Stomach smooth muscle (tissue), 2 donors: ENCODE results near the gene TRAP1.
A peak's percentile ranks its signal among the peaks of the same experiment; 100 is the strongest.

Experiments
- H3K27ac ChIP-seq: one replicate; pipeline ENCODE4 v1.7.0; 2013; ENCODE audit warnings: mild to moderate bottlenecking, low read length, inconsistent platforms
- H3K27me3 ChIP-seq, 2 donors: one replicate each; pipeline ENCODE4 v1.7.0; 2013; ENCODE audit warnings: low read length in 2 of 2; ENCODE audit not compliant: insufficient read depth in 2 of 2, control insufficient read depth in 1 of 2
- H3K36me3 ChIP-seq, 2 donors: one replicate each; pipeline ENCODE4 v1.7.0; 2013; ENCODE audit warnings: low read length in 2 of 2; ENCODE audit not compliant: control insufficient read depth in 2 of 2, insufficient read depth in 2 of 2
- H3K4me1 ChIP-seq: one replicate; pipeline ENCODE4 v1.7.0; 2013; ENCODE audit warnings: low read length; ENCODE audit not compliant: control insufficient read depth, insufficient read depth
- H3K4me3 ChIP-seq, 2 donors: one replicate each; pipeline ENCODE4 v1.7.0; 2013; ENCODE audit warnings: low read length in 2 of 2
- H3K9ac ChIP-seq, 2 donors: one replicate each; pipeline ENCODE4 v1.7.0; 2013; ENCODE audit warnings: low read length in 2 of 2, mild to moderate bottlenecking in 1 of 2
- H3K9me3 ChIP-seq, 2 donors: one replicate each; pipeline ENCODE4 v1.7.0; 2013; ENCODE audit warnings: low read length in 2 of 2; ENCODE audit not compliant: control insufficient read depth in 2 of 2
- donor health status: healthy.
- donor health status: Pancreatic carcinoma.

Gene TRAP1

GRCh38 chr16:3690980-3691720 lies 26.2 kb downstream of the TRAP1 start:
- Histone ChIP-seq H3K9ac (peak overlapping the region; percentile 7 to 73), H3K4me3 (peak overlapping the region; percentile 70 to 74), H3K4me1 (peaks cover 14% of the 10 kb centered on the region), H3K27me3 (no peaks in the 10 kb centered on the region), H3K27ac (peak overlapping the region; percentile 46), H3K9me3 (no peaks in the 10 kb centered on the region), H3K36me3 (peaks cover 4 to 17% of the 10 kb centered on the region in 2 donors)

GRCh38 chr16:3690470-3690928 lies 26.8 kb downstream of the TRAP1 start:
- Histone ChIP-seq H3K9ac (peak overlapping the region; percentile 7 to 73), H3K36me3 (peaks cover 11 to 23% of the 10 kb centered on the region in 2 donors), H3K4me3 (peak overlapping the region; percentile 70 to 74), H3K4me1 (peaks cover 14% of the 10 kb centered on the region), H3K27ac (peak overlapping the region; percentile 46), H3K9me3 (no peaks in the 10 kb centered on the region), H3K27me3 (no peaks in the 10 kb centered on the region)

DNA sequence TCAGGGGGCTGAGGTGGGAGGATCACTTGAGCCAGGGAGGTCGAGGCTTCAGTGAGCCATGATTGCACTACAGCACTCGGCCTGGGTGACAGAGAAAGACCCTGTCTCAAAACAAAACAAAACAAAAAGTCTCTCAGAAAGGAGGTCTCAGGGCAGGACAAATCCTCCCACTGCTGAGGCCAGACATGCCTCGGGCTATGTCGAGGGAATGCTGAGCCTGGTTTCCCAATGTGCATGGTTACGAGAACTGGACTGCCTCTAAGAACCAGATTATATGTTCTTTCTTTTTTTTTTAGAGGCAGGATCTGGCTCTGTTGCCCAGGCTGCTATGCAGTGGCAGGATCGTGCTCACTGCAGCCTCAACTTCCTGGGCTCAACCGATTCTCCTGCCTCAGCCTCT lies 27.6 kb downstream of the TRAP1 start:
- H3K27ac ChIP-seq = peak overlapping the region; percentile 46
- H3K4me3 ChIP-seq = no peak overlapping the region
- no peak overlapping the region for H3K9ac ChIP-seq
- peaks cover 14% of the 10 kb centered on the region for H3K4me1 ChIP-seq
- H3K9me3 ChIP-seq = no peaks in the 10 kb centered on the region
- H3K27me3 ChIP-seq = no peaks in the 10 kb centered on the region
- peaks cover 18 to 30% of the 10 kb centered on the region in 2 donors for H3K36me3 ChIP-seq

- no peaks in the 10 kb centered on the region for H3K27me3 ChIP-seq
- H3K9me3 ChIP-seq = no peaks in the 10 kb centered on the region
- H3K4me3 ChIP-seq = no peak overlapping the region
- no peak overlapping the region for H3K27ac ChIP-seq
- H3K36me3 ChIP-seq = peaks cover 20 to 28% of the 10 kb centered on the region in 2 donors
- H3K4me1 ChIP-seq = peaks cover 14% of the 10 kb centered on the region
- H3K9ac ChIP-seq = no peak overlapping the region
These were observed 29.5 kb downstream of the TRAP1 start for GRCh38 chr16:3687792-3688191.

DNA sequence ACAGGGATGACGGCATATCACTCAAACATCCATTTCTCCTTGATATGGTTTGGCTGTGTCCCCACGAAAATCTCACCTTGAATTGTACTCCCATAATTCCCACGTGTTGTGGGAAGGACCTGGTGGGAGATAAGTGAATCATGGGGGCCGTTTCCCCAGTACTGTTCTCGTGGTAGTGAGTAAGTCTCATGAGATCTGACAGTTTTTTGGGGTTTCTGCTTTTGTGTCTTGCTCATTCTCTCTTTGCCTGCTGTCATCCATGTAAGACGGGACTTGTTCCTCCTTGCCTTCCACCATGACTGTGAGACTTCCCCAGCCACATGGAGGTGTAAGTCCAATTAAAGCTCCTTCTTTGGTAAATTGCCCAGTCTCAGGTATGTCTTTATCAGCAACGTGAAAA lies 30.3 kb downstream of the TRAP1 start:
- H3K27me3 ChIP-seq = no peaks in the 10 kb centered on the region
- no peak overlapping the region for H3K9ac ChIP-seq
- H3K27ac ChIP-seq = no peak overlapping the region
- H3K4me1 ChIP-seq = peaks cover 14% of the 10 kb centered on the region
- no peaks in the 10 kb centered on the region for H3K9me3 ChIP-seq
- H3K36me3 ChIP-seq = peaks cover 20 to 30% of the 10 kb centered on the region in 2 donors
- H3K4me3 ChIP-seq = no peak overlapping the region

- H3K27ac ChIP-seq = no peak overlapping the region
- H3K36me3 ChIP-seq = peaks cover 34 to 36% of the 10 kb centered on the region in 2 donors
These were observed 36.1 kb downstream of the TRAP1 start for GRCh38 chr16:3681206-3681605.

DNA sequence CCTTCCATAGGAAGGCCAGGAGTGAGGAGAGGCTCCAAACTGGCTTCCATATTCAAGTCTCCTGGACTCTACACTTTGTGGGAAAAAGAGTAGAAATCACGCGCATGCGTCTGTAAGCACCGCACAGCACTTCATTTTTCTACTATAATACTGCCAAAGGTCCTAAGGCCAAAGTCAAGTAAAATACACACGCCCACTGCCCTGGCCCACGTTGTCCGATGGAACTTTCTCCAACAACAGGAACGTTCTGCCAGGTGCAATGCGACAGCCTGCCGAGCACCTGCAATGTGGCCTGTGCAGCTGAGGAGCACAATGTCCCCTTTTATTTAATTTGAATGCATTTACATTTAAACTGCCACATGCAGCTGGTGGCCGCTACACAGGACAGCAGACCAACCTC lies 39.3 kb downstream of the TRAP1 start:
- Histone ChIP-seq H3K4me1 (no peaks in the 10 kb centered on the region), H3K9me3 (no peaks in the 10 kb centered on the region), H3K4me3 (no peak overlapping the region), H3K9ac (no peak overlapping the region), H3K27ac (no peak overlapping the region), H3K36me3 (peaks cover 30 to 48% of the 10 kb centered on the region in 2 donors), H3K27me3 (no peaks in the 10 kb centered on the region)

More at GRCh38 chr16:3681206-3681605, 36.1 kb downstream of the TRAP1 start:
- no peak overlapping the region for H3K4me3 ChIP-seq
- H3K9me3 ChIP-seq = no peaks in the 10 kb centered on the region
- H3K4me1 ChIP-seq = no peaks in the 10 kb centered on the region
- H3K9ac ChIP-seq = no peak overlapping the region
- no peaks in the 10 kb centered on the region for H3K27me3 ChIP-seq

GRCh38 chr16:3675601-3676130 lies 41.7 kb downstream of the TRAP1 start:
- H3K4me1 ChIP-seq = no peaks in the 10 kb centered on the region
- no peaks in the 10 kb centered on the region for H3K27me3 ChIP-seq
- no peaks in the 10 kb centered on the region for H3K9me3 ChIP-seq
- H3K27ac ChIP-seq = no peak overlapping the region
- no peak overlapping the region for H3K9ac ChIP-seq
- H3K4me3 ChIP-seq = no peak overlapping the region
- peaks cover 34 to 49% of the 10 kb centered on the region in 2 donors for H3K36me3 ChIP-seq

DNA sequence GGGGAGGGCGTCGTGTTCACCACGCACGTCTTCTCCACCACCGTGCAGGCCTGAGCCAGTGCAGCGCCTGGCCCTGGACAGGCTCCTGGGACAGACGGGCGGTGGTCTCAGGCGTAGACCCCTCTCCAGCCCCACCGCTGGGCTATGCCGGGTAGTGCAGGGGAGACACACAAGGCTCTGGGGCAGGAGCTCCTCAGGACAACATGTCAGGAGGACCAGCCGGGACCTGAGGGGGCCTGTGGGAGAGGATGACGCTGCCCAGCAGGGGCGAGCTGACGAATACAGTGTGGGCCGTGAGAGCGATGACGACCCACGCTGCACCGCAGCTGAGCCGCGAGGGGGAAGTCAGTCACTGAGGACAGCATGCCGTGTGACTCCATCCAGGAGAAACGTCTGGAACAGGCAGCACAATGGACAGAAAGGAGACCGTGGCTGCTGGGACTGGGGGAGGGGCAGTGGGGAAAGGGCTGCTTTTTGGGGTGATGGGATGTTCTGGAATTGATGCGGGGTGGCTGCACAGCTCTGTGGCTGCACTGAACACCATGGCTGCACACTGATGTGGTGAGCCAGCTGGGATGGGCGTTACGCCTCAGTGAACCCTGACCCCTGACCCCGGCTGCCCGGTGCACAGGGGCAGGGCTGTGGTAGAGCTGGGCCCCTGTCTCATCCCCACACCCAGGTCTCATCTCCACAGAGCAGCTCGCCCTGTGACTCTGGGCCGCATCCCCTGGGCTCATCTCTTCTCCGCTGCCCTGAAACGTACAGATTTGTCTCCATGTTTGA lies 42.6 kb downstream of the TRAP1 start:
- peaks cover 31 to 49% of the 10 kb centered on the region in 2 donors for H3K36me3 ChIP-seq
- H3K4me1 ChIP-seq = no peaks in the 10 kb centered on the region
- H3K27me3 ChIP-seq = no peaks in the 10 kb centered on the region
- no peak overlapping the region for H3K27ac ChIP-seq
- H3K9me3 ChIP-seq = no peaks in the 10 kb centered on the region
- no peak overlapping the region for H3K4me3 ChIP-seq
- H3K9ac ChIP-seq = no peak overlapping the region

GRCh38 chr16:3673676-3674377 lies 43.5 kb downstream of the TRAP1 start:
- Histone ChIP-seq H3K9me3 (no peaks in the 10 kb centered on the region), H3K4me3 (no peak overlapping the region), H3K36me3 (peaks cover 28 to 46% of the 10 kb centered on the region in 2 donors), H3K27ac (no peak overlapping the region), H3K4me1 (no peaks in the 10 kb centered on the region), H3K27me3 (no peaks in the 10 kb centered on the region), H3K9ac (no peak overlapping the region)
